A673 (cell line): ENCODE measurements around the gene VAV2. TPM values are rescaled to one million over a fixed set of nuclear protein-coding genes. Genes with fewer than 3 reads are reported as not detected.

Experiments
- BruUV-seq: library from RNA; stranded (reverse); fragments of 400-500 nt; replicated peaks from 2 replicates; lab custom pipeline; 2021; lab: Mats Ljungman, UMichigan
- CTCF ChIA-PET: fragments of 300-600 bp; sonication (Branson Sonifier 250); formaldehyde crosslinking; loops from one replicate; lab custom pipeline; 2022; ENCODE audit warnings: antibody characterized with exemption; lab: Charles Lee
- POLR2A ChIA-PET: fragments of 300-600 bp; sonication (Branson Sonifier 250); formaldehyde crosslinking; loops from one replicate; lab custom pipeline; 2022; ENCODE audit warnings: antibody characterized with exemption; ENCODE audit not compliant: low non-redundant PET; lab: Charles Lee
- DNase-seq: peaks from one replicate; pipeline ENCODE4 v3.0.0-alpha.2; 2015; ENCODE audit warnings: low spot score
- H3K27ac ChIP-seq: fragments of 200-600 bp; sonication (generic); 2 replicates; pipeline ENCODE4 v1.5.1; 2016; ENCODE audit warnings: mixed run types, low read depth, mild to moderate bottlenecking, mixed read lengths, antibody characterized with exemption, low read length; ENCODE audit not compliant: poor library complexity, severe bottlenecking
- H3K27me3 ChIP-seq: fragments of 200-600 bp; sonication (generic); replicated peaks from 2 replicates; pipeline ENCODE4 v1.6.1; 2017; ENCODE audit warnings: mixed run types, low read depth, mild to moderate bottlenecking, mixed read lengths, antibody characterized with exemption, low read length; ENCODE audit not compliant: insufficient read depth, poor library complexity
- H3K36me3 ChIP-seq: fragments of 200-600 bp; sonication (generic); 2 replicates; pipeline ENCODE4 v1.6.1; 2016; ENCODE audit warnings: mixed run types, mild to moderate bottlenecking, mixed read lengths, antibody characterized with exemption, low read length; ENCODE audit not compliant: insufficient read depth, poor library complexity, severe bottlenecking
- H3K4me1 ChIP-seq: fragments of 200-600 bp; sonication (generic); 2 replicates; pipeline ENCODE4 v1.6.1; 2017; ENCODE audit warnings: mixed run types, mild to moderate bottlenecking, mixed read lengths, antibody characterized with exemption, low read length; ENCODE audit not compliant: insufficient read depth, poor library complexity, severe bottlenecking
- H3K4me3 ChIP-seq: fragments of 200-600 bp; sonication (generic); 2 replicates; pipeline ENCODE4 v1.5.1; 2016; ENCODE audit warnings: low read depth, mixed run types, mild to moderate bottlenecking, mixed read lengths, low read length; ENCODE audit not compliant: poor library complexity, severe bottlenecking
- H3K9me3 ChIP-seq: fragments of 200-600 bp; sonication (generic); 2 replicates; pipeline ENCODE4 v1.6.1; 2016; ENCODE audit warnings: mixed run types, low read depth, mild to moderate bottlenecking, mixed read lengths, antibody characterized with exemption, low read length; ENCODE audit not compliant: poor library complexity, severe bottlenecking
- EZH2 ChIP-seq: fragments of 200-600 bp; sonication (generic); IDR thresholded peaks from 2 replicates; pipeline ENCODE4 v1.6.1; 2017; ENCODE audit warnings: borderline replicate concordance, low read depth, mild to moderate bottlenecking, mixed read lengths, antibody characterized with exemption, low read length; ENCODE audit not compliant: poor library complexity, severe bottlenecking
- intact Hi-C: fragments of 100-400 bp; cut with micrococcal nuclease; formaldehyde crosslinking; loops from one replicate; pipeline ENCODE4 v1.10.0; 2022; ENCODE audit not compliant: unreplicated experiment
- total RNA-seq: library from RNA; stranded (reverse); gene quantifications from 2 replicates; pipeline ENCODE4 v1.2.3, GENCODE V29; 2021
- TF ChIP-seq, protein P1 (sequence below): fragments of 300-800, 200-600 bp; sonication (generic); conservative IDR thresholded peaks from 2 replicates; pipeline ENCODE4 v1.5.1; 2017; ENCODE audit warnings: low read depth, mild to moderate bottlenecking, antibody characterized with exemption, low read length, moderate library complexity, mixed read lengths

The VAV2 gene
- total RNA-seq, 1 experiment from 2014 or later = 16.4 TPM

DNA sequence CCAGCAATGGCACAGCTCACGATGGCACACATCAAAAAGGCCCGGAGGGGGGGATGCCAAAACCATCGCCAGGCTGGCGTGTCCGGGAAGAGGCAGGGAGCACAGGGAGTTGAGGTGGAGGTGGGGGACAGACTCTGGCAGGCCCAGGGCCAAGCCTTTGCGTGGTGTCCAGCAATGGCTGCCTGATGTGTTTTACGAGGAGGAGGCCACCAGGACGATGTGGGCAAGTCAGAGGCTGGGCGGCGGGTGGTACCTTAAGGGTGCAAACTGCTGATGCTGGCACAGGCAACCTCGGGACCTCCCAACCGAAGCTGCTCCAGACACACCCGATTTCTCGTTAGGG, 4.7 kb downstream of the VAV2 start:
- DNase-seq = no peak
- Histone ChIP-seq H3K27ac (no peak overlapping the region), H3K9me3 (no peaks in the 10 kb centered on the region), H3K36me3 (no peaks in the 10 kb centered on the region), H3K27me3 (no peaks in the 10 kb centered on the region), H3K4me1 (peaks cover 8% of the 10 kb centered on the region), H3K4me3 (no peak overlapping the region)
- TF ChIP-seq, protein P1, sequence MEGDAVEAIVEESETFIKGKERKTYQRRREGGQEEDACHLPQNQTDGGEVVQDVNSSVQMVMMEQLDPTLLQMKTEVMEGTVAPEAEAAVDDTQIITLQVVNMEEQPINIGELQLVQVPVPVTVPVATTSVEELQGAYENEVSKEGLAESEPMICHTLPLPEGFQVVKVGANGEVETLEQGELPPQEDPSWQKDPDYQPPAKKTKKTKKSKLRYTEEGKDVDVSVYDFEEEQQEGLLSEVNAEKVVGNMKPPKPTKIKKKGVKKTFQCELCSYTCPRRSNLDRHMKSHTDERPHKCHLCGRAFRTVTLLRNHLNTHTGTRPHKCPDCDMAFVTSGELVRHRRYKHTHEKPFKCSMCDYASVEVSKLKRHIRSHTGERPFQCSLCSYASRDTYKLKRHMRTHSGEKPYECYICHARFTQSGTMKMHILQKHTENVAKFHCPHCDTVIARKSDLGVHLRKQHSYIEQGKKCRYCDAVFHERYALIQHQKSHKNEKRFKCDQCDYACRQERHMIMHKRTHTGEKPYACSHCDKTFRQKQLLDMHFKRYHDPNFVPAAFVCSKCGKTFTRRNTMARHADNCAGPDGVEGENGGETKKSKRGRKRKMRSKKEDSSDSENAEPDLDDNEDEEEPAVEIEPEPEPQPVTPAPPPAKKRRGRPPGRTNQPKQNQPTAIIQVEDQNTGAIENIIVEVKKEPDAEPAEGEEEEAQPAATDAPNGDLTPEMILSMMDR = no peak
- no peak for TF ChIP-seq EZH2
- CTCF ChIA-PET = no interaction called here
- POLR2A ChIA-PET = no interaction called here
- intact Hi-C loops = no loop called here
- no TSS peak for BruUV-seq

DNA sequence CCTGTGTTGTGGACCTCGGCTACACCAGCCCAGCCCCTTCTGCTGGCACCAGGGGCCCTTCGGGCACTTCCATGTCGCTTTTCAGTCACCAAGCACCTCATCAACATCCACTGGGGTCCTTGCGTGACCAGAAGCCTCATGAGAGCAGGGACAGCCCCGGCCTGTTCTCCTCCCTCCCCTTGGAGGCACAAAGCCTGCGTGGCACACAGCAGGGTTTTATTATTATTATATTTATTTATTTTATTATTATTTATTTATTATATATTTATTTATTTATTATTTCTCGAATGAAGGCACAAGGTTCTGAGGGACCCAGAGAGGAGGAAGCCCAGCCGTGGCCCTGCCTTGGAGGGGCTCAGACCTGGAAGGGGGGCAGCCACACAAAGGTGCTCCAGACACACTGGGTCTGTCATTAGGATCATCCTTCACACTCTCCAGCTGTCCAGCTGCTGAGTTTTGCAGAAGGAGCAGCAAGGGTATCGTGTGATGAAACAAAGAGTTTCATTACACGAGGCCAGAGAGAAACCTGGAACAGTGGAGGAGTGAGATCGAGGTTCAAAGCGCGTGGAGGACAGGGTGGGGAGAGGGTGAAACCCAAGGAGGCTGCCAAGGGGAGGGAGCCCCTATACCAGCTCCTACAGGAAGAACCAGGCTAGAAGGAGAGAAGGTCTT, 5.2 kb downstream of the VAV2 start:
- intact Hi-C loops = no loop called here
- peaks cover 8% of the 10 kb centered on the region for H3K4me1 ChIP-seq
- DNase-seq = no peak
- H3K27ac ChIP-seq = no peak overlapping the region
- no peak overlapping the region for H3K4me3 ChIP-seq
- H3K27me3 ChIP-seq = no peaks in the 10 kb centered on the region
- CTCF ChIA-PET = no interaction called here
- BruUV-seq = no TSS peak
- POLR2A ChIA-PET = no interaction called here
- no peaks in the 10 kb centered on the region for H3K36me3 ChIP-seq
- H3K9me3 ChIP-seq = no peaks in the 10 kb centered on the region
- TF ChIP-seq, protein P1 = no peak
- TF ChIP-seq EZH2 = no peak

DNA sequence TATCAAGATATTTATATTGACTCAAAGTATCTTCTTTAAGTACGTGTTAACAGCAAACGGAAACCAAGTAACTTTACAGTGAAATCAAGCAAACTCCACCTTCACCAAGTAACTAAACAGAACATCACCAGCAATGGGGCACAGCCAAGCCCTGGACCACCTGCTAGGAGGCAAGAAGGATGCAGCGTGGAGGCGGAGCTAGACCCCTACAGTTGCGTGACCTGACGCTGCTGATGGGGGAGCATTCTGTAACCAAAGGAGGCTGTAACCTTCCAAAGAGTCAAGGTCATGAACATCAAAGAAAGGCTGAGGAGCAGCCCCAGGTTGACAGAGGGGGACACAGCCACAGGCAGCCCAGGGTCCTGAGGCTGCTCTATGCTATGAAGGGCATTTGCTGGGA, 6.1 kb downstream of the VAV2 start:
- no peaks in the 10 kb centered on the region for H3K27me3 ChIP-seq
- H3K27ac ChIP-seq = no peak overlapping the region
- POLR2A ChIA-PET = no interaction called here
- CTCF ChIA-PET = no interaction called here
- peaks cover 6% of the 10 kb centered on the region for H3K4me1 ChIP-seq
- TF ChIP-seq, protein P1 = no peak
- TF ChIP-seq EZH2 = no peak
- H3K4me3 ChIP-seq = no peak overlapping the region
- H3K9me3 ChIP-seq = no peaks in the 10 kb centered on the region
- H3K36me3 ChIP-seq = no peaks in the 10 kb centered on the region
- no peak for DNase-seq
- BruUV-seq = no TSS peak
- intact Hi-C loops = no loop called here
